HAP-1 (cell line): Measurements from ENCODE around the gene HS3ST5.
"Not testable (repeated sequence)": the region's sequence is repeated elsewhere in the genome, so short reads cannot be mapped to it uniquely, and the experiment has no call there.

ENCODE experiments used
- DNase-seq, 2 experiments: peaks; one replicate each; pipeline ENCODE4 v3.0.0-alpha.2; 2016 to 2020; ENCODE audit warnings: low spot score in 2 of 2
- H3K27me3 ChIP-seq: fragments of 250-450 bp; sonication (Bioruptor Pico); 2 replicates; pipeline ENCODE4 v1.5.1; 2020; ENCODE audit warnings: low read depth, mild to moderate bottlenecking, moderate library complexity
- H3K36me3 ChIP-seq: fragments of 250-450 bp; sonication (Bioruptor Pico); replicated peaks from 2 replicates; pipeline ENCODE4 v1.5.1; 2020; ENCODE audit warnings: mild to moderate bottlenecking
- H3K4me1 ChIP-seq: fragments of 250-450 bp; sonication (Bioruptor Pico); 2 replicates; pipeline ENCODE4 v1.5.1; 2020; ENCODE audit warnings: mild to moderate bottlenecking
- H3K4me3 ChIP-seq: fragments of 250-450 bp; sonication (Bioruptor Pico); 2 replicates; pipeline ENCODE4 v1.5.1; 2020; ENCODE audit warnings: mild to moderate bottlenecking, moderate library complexity
- H3K9me3 ChIP-seq: fragments of 250-450 bp; sonication (Bioruptor Pico); 2 replicates; pipeline ENCODE4 v1.5.1; 2020; ENCODE audit warnings: mild to moderate bottlenecking, moderate library complexity
- in situ Hi-C: fragments of 300-500 bp; cut with MboI; formaldehyde crosslinking; loops from 3 replicates; pipeline ENCODE4 v1.14.3; 2020; ENCODE audit warnings: low sequenced_read_pairs, inconsistent platforms, mixed read lengths

Gene HS3ST5

DNA sequence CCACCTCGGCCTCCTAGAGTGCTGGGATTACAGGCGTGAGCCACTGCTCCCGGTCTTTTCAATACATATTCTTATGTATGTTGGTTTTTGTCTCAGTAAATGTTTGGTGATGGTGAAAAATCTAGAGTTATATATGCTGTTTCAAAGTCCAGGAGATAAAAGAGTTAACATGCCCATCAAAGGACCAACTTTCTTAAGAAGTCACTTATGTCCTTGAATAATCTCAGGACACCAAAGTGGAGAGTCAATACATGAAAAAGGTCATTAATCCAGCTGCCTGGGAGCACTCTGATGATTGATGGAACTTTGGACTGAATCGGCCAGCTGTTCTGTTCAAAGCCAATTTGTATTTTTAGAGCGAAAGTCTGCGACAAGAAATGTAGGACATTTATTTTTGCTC is 312.1 kb downstream of the HS3ST5 start:
- H3K4me3 ChIP-seq, result no peak overlapping the region
- DNase-seq, result no peak
- H3K4me1 ChIP-seq, result peaks cover 6% of the 10 kb centered on the region
- H3K36me3 ChIP-seq, result no peaks in the 10 kb centered on the region
- in situ Hi-C loops, result no loop called here
- H3K9me3 ChIP-seq, result no peaks in the 10 kb centered on the region
- no peaks in the 10 kb centered on the region for H3K27me3 ChIP-seq

DNA sequence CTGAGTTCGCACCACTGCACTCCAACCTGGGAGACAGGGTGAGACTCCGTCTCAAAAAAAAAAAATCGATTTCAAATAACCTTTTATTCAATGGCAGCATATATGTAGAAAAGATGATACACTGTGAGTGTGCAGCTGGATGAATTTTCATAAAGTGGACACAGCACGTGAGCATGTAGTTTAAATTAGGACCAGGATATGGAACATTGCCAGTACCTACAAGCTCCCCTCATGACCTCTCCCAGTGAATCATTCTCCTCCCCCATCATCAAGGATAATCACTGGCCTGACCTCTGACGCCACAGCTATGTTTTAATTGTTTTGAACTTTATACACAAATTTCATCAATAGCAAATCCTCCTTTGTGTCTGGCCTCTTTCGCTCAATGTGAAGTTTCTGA is 318.1 kb downstream of the HS3ST5 start:
- H3K27me3 ChIP-seq, result no peaks in the 10 kb centered on the region
- H3K4me3 ChIP-seq, result no peak overlapping the region
- no peaks in the 10 kb centered on the region for H3K36me3 ChIP-seq
- in situ Hi-C loops, result no loop called here
- H3K4me1 ChIP-seq, result peaks cover 3% of the 10 kb centered on the region; the same call in 1 of the 2 replicates
- H3K9me3 ChIP-seq, result no peaks in the 10 kb centered on the region
- DNase-seq, result no peak

DNA sequence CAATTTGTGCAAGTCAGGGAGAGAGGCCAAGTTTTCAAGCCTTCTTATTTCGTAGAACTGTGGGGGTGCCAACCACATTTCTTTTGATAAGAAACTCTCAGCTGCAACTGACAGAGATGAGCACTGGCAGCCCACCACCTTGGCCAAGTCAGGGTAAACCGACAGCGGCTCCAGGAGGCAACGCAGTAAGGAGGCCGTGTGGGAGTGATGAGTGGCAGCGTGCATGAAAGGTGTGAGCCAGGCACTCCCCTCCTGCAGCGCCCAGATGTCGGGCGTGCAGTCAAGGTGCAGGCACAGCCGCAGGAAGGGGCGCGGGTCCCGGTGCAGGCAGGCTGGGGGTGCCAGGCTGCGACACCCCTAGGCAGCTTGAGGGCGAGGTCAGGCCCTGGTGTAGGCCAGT is 322.6 kb downstream of the HS3ST5 start:
- Histone ChIP-seq H3K4me3 (no peak overlapping the region), H3K36me3 (no peaks in the 10 kb centered on the region), H3K9me3 (no peaks in the 10 kb centered on the region), H3K4me1 (peaks cover 3% of the 10 kb centered on the region; the same call in 1 of the 2 replicates), H3K27me3 (no peaks in the 10 kb centered on the region)
- no peak for DNase-seq
- in situ Hi-C loops, result no loop called here

DNA sequence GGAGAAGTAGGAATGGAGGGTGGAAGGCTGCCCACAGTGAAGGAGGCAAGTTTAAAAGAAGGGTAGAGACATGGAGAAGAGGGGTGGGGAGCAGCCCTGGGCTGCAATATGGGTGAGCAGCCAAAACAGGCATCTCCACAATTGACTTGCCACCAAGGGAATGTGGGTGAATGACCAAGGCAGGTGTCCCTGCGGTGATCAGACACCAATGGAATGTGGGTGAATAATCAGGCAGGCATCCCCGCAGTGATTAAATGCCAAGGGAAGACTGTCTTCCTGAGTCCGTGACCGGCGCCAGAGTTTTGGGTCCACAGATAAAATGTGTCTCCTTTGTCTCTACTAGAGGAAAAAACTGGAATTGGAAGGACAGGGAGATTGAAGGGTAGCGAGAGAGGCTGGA is 325.7 kb downstream of the HS3ST5 start:
- H3K36me3 ChIP-seq, H3K4me1 ChIP-seq, DNase-seq, in situ Hi-C loops, H3K9me3 ChIP-seq, H3K27me3 ChIP-seq, H3K4me3 ChIP-seq: not testable (repeated sequence)

GRCh38 chr6:114014106-114014505 is 328.7 kb downstream of the HS3ST5 start:
- DNase-seq, H3K4me3 ChIP-seq, H3K36me3 ChIP-seq, in situ Hi-C loops, H3K27me3 ChIP-seq, H3K9me3 ChIP-seq: not testable (repeated sequence)
- peaks cover 23% of the 10 kb centered on the region for H3K4me1 ChIP-seq

DNA sequence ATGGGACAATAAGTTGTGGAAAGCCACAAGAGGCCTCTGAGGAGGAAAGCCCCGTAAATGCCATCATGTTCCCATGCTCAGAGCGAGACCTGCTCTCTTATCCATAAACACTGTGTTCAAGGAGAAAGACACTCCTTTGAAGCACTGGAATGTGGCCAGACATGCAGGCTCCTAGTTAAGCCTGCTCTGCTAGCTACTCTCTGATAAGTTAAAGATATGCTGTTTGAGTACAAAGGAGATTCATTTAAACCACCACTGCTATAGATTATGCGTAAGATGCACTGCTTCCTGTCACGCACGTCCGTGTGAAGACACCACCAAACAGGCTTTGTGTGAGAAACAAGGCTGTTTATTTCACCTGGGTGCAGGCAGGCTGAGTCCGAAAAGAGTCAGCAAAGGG is 331.3 kb downstream of the HS3ST5 start:
- H3K36me3 ChIP-seq, H3K4me3 ChIP-seq, H3K9me3 ChIP-seq, H3K27me3 ChIP-seq, in situ Hi-C loops: not testable (repeated sequence)
- peak; percentile 34 to 54 for DNase-seq
- H3K4me1 ChIP-seq, result peaks cover 47% of the 10 kb centered on the region

DNA sequence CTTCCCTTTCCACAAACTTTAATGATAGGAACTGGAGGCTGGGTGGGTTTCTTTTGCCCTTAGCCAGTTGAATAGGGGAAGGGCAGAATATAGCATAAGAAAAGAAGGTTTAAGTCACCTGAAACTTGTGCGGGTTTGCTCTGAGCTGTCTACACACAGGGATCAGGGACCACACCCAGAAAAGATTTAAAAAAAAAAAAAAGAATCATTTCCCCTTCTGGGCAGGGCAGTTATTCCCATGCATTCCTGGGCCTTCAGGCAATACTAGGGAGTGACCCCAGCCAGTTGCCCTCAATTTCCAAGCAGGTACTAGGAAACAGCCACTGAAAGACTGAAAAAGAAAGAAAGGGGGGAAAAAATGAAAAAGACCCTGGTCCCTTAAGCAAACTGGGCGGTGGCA is 332.3 kb downstream of the HS3ST5 start:
- no peaks in the 10 kb centered on the region; the same call in 1 of the 2 replicates for H3K9me3 ChIP-seq
- H3K27me3 ChIP-seq, result no peaks in the 10 kb centered on the region
- H3K4me3 ChIP-seq, result no peak overlapping the region; the same call in 1 of the 2 replicates
- H3K4me1 ChIP-seq, result peaks cover 47% of the 10 kb centered on the region
- in situ Hi-C loops, result no loop called here
- no peaks in the 10 kb centered on the region for H3K36me3 ChIP-seq
- DNase-seq, result no peak

GRCh38 chr6:114009192-114009591 is 333.6 kb downstream of the HS3ST5 start:
- peaks cover 47% of the 10 kb centered on the region for H3K4me1 ChIP-seq
- H3K27me3 ChIP-seq, result no peaks in the 10 kb centered on the region
- no peak for DNase-seq
- no peak overlapping the region for H3K4me3 ChIP-seq
- in situ Hi-C loops, result no loop called here
- no peaks in the 10 kb centered on the region for H3K36me3 ChIP-seq
- no peaks in the 10 kb centered on the region for H3K9me3 ChIP-seq

- H3K4me3 ChIP-seq, result no peak overlapping the region
- in situ Hi-C loops, result no loop called here
These were observed 334.5 kb downstream of the HS3ST5 start for GRCh38 chr6:114008331-114008730.

DNA sequence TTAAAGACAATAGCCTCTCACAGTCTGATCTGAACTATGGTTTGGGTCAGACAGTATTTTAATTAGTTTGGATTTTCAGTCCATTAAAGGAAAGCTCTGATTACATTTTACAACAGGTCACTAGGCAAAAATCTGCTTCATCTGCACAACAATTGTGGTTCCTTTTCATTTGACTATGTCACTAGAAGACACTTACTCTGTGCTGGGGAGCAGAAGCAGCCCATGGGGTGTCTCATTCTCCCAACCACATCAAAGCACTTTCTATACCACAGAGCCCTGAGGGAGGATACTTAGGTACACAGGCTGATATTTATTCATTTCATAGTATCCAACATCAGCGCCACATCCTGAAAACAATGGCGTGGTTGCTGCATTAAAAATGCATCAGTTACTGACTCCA is 335.3 kb downstream of the HS3ST5 start:
- DNase-seq, result peak; percentile 69 to 92
- in situ Hi-C loops, result no loop called here

More at GRCh38 chr6:114008331-114008730, 334.5 kb downstream of the HS3ST5 start:
- Histone ChIP-seq H3K36me3 (no peaks in the 10 kb centered on the region), H3K27me3 (no peaks in the 10 kb centered on the region), H3K4me1 (peaks cover 50% of the 10 kb centered on the region), H3K9me3 (no peaks in the 10 kb centered on the region)
- peak in 1 of 2 experiments; percentile 48 for DNase-seq

More for the DNA sequence above, 335.3 kb downstream of the HS3ST5 start:
- Histone ChIP-seq H3K9me3 (no peaks in the 10 kb centered on the region), H3K4me1 (peaks cover 51% of the 10 kb centered on the region), H3K36me3 (no peaks in the 10 kb centered on the region), H3K4me3 (no peak overlapping the region), H3K27me3 (no peaks in the 10 kb centered on the region)
